ENCODE measurements around the gene IGF1R.

- TF ChIP-seq CTCF (IDR thresholded peaks at IDR 0.05 in 2 of 3, conservative IDR thresholded peaks at IDR 0.05 in 1 of 3; ENCODE audit: borderline replicate concordance in 1 of 3, insufficient read depth in 1 of 3, low read depth in 2 of 3, low read length in 2 of 3) (peak in 1 of 3 experiments; percentile 4; a peak in 1 of 6 replicates), MAX (IDR thresholded peaks at IDR 0.05) (peak; percentile 50), POLR2AphosphoS5 (IDR thresholded peaks at IDR 0.05; ENCODE audit: low read depth, low read length) (no peak), YY1 (IDR thresholded peaks at IDR 0.05; ENCODE audit: extremely low read depth, insufficient replicate concordance, low read depth, low read length) (no peak), POLR2A (IDR thresholded peaks at IDR 0.05; ENCODE audit: borderline replicate concordance, extremely low read depth, insufficient read depth, insufficient read length) (no peak), CEBPB (IDR thresholded peaks at IDR 0.05; ENCODE audit: low read depth) (no peak), FOSL1 (IDR thresholded peaks at IDR 0.05; ENCODE audit: low read depth) (no peak), EZH2 (IDR thresholded peaks at IDR 0.05) (no peak)
These were observed at the start of gene IGF1R for GRCh38 chr15:98647774-98648653.
